CD14-positive monocyte (primary cell): Measurements from ENCODE around the gene FBH1. TPM values are rescaled to one million over a fixed set of nuclear protein-coding genes. Genes with fewer than 3 reads are reported as not detected.

Experiments
- DNase-seq, 3 donors: peaks; one replicate each; pipeline ENCODE4 v3.0.0-alpha.2; 2011 to 2022
- H2AFZ ChIP-seq: 2 replicates; pipeline ENCODE4 v1.6.0; 2012; ENCODE audit warnings: mild to moderate bottlenecking, low read depth, low read length, inconsistent platforms; ENCODE audit not compliant: insufficient read depth, poor library complexity, severe bottlenecking
- H3K27ac ChIP-seq, 2 donors: 1 replicate in 1 of 2; 2 replicates in 1 of 2; pipeline ENCODE4 v1.5.1; 2012 to 2013; ENCODE audit warnings: low read length in 2 of 2, control low read depth in 1 of 2, inconsistent platforms in 1 of 2, low read depth in 1 of 2, mild to moderate bottlenecking in 1 of 2
- H3K27me3 ChIP-seq, 2 donors: one replicate each; pipeline versions ENCODE4 v1.6.0 to v1.6.1; 2011 to 2013; ENCODE audit warnings: low read length in 2 of 2; ENCODE audit not compliant: control insufficient read depth in 2 of 2, insufficient read depth in 2 of 2
- H3K36me3 ChIP-seq, 2 donors: replicated peaks in 1 of 2; 1 replicate in 1 of 2; 2 replicates in 1 of 2; pipeline versions ENCODE4 v1.5.1 to v1.6.1; 2012 to 2013; ENCODE audit warnings: low read length in 2 of 2, control low read depth in 1 of 2, inconsistent platforms in 1 of 2, mild to moderate bottlenecking in 1 of 2; ENCODE audit not compliant: insufficient read depth in 2 of 2, control insufficient read depth in 1 of 2
- H3K4me1 ChIP-seq, 2 donors: 1 replicate in 1 of 2; 2 replicates in 1 of 2; pipeline versions ENCODE4 v1.5.1 to v1.6.1; 2012 to 2013; ENCODE audit warnings: low read length in 2 of 2, control low read depth in 1 of 2, inconsistent platforms in 1 of 2, mild to moderate bottlenecking in 1 of 2, moderate library complexity in 1 of 2; ENCODE audit not compliant: insufficient read depth in 2 of 2, control insufficient read depth in 1 of 2
- H3K4me2 ChIP-seq: replicated peaks from 2 replicates; pipeline ENCODE3; 2012; ENCODE audit warnings: low read length, moderate library complexity, mild to moderate bottlenecking; ENCODE audit not compliant: poor library complexity, severe bottlenecking; ENCODE audit errors: extremely low read depth
- H3K4me3 ChIP-seq, 3 experiments: fragments of 200-600 bp in 1 of 3; sonication (generic) in 1 of 3; replicated peaks in 1 of 3; 1 replicate in 2 of 3; 2 replicates in 1 of 3; pipeline ENCODE4 v1.5.1; 2011 to 2013; ENCODE audit warnings: low read length in 3 of 3, mild to moderate bottlenecking in 3 of 3, control low read depth in 2 of 3, low read depth in 2 of 3, inconsistent platforms in 1 of 3, moderate library complexity in 1 of 3
- H3K79me2 ChIP-seq: 2 replicates; pipeline ENCODE4 v1.6.0; 2012; ENCODE audit warnings: mild to moderate bottlenecking, control low read depth, inconsistent platforms, low read length, moderate library complexity; ENCODE audit not compliant: insufficient read depth
- H3K9ac ChIP-seq: 2 replicates; pipeline ENCODE4 v1.6.0; 2017; ENCODE audit warnings: low read length, mild to moderate bottlenecking; ENCODE audit not compliant: insufficient read depth, poor library complexity, severe bottlenecking
- H3K9me3 ChIP-seq, 2 donors: replicated peaks in 1 of 2; 1 replicate in 1 of 2; 2 replicates in 1 of 2; pipeline versions ENCODE4 v1.5.1 to v1.6.1; 2012 to 2013; ENCODE audit warnings: low read length in 2 of 2, control low read depth in 1 of 2; ENCODE audit not compliant: control insufficient read depth in 1 of 2, insufficient read depth in 1 of 2
- H4K20me1 ChIP-seq: 2 replicates; pipeline ENCODE4 v1.6.0; 2012; ENCODE audit warnings: mild to moderate bottlenecking, low read length, control low read depth, moderate library complexity; ENCODE audit not compliant: insufficient read depth
- H3K27ac Mint-ChIP-seq, 7 donors: one replicate each; pipeline ENCODE4 v1.8.0; 2020; ENCODE audit warnings: mild to moderate bottlenecking in 7 of 7, mixed read lengths in 7 of 7, moderate library complexity in 6 of 7, inconsistent platforms in 2 of 7
- H3K27me3 Mint-ChIP-seq, 3 donors: one replicate each; pipeline ENCODE4 v1.8.0; 2021 to 2022; ENCODE audit warnings: low read depth in 3 of 3, mild to moderate bottlenecking in 3 of 3, mixed read lengths in 3 of 3, moderate library complexity in 3 of 3, inconsistent platforms in 1 of 3
- H3K36me3 Mint-ChIP-seq, 2 donors: one replicate each; pipeline ENCODE4 v1.8.0; 2020; ENCODE audit warnings: mixed read lengths in 2 of 2, inconsistent platforms in 1 of 2, mild to moderate bottlenecking in 1 of 2
- H3K4me1 Mint-ChIP-seq: one replicate; pipeline ENCODE4 v1.8.0; 2020; ENCODE audit warnings: mild to moderate bottlenecking, mixed read lengths
- H3K4me3 Mint-ChIP-seq, 2 donors: one replicate each; pipeline ENCODE4 v1.8.0; 2020; ENCODE audit warnings: mild to moderate bottlenecking in 2 of 2, mixed read lengths in 2 of 2, moderate library complexity in 1 of 2
- H3K9me3 Mint-ChIP-seq, 7 donors: one replicate each; pipeline ENCODE4 v1.8.0; 2020 to 2022; ENCODE audit warnings: mixed read lengths in 7 of 7, mild to moderate bottlenecking in 6 of 7, moderate library complexity in 6 of 7, inconsistent platforms in 2 of 7
- WGBS: methylation state at CpG from one replicate; pipeline ENCODE4 v1.1.5; 2013; ENCODE audit warnings: missing lambda C conversion rate; ENCODE audit not compliant: insufficient coverage; 5-methylcytosine and 5-hydroxymethylcytosine counted together
- intact Hi-C, 2 donors: fragments of 100-400 bp; cut with micrococcal nuclease; formaldehyde crosslinking; loops; one replicate each; pipeline versions ENCODE4 v1.15.0 to v1.15.1; 2023
- polyA plus RNA-seq, 3 donors: library from polyadenylated mRNA; depleted of rRNA in 1 of 3; unstranded in 2 of 3; stranded (reverse) in 1 of 3; fragments of 300-500 nt in 2 of 3; fragments of >200 nt in 1 of 3; fragmentation: Illumina TruSeq in 2 of 3; gene quantifications; 1 replicate in 2 of 3; 2 replicates in 1 of 3; pipeline ENCODE4 v1.2.3, GENCODE V29; 2012 to 2021
- TF ChIP-seq, protein P1 (sequence below): fragments of 200-600 bp; IDR thresholded peaks from one replicate; pipeline ENCODE4 v1.8.0; 2022; ENCODE audit warnings: antibody characterized with exemption, mild to moderate bottlenecking

Gene FBH1
- polyA plus RNA-seq, 3 donors, result 33.9 to 73.3 (median 48.3) TPM

DNA sequence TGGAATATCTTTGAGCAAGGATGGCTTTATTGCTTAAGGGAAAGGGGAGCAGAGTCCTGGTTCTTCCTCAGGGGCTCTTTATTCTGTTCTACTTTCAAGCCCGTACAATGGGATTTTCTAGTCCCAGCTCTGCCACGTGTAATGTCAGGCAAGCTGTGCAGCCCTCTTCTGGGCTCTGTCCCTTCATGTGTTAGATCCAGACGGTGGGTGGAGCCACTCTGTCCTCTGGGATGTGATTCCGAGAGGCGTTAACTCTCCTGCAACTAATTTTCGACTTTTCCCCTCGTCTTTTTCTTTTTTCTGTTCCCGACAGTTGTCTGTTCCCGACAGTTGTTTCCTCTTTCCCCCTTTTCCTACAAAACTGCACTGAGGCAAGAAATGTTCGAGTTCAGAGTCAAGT, 34.8 kb downstream of the FBH1 start:
- DNase-seq, result no peak
- Mint-ChIP-seq H3K36me3 (peaks cover 90 to 100% of the 10 kb centered on the region in 2 donors), H3K27ac (peak overlapping the region in 2 of 7 donors; percentile 6 to 19), H3K9me3 (no peaks in the 10 kb centered on the region), H3K4me3 (no peak overlapping the region), H3K4me1 (no peaks in the 10 kb centered on the region), H3K27me3 (peaks cover 0 to 1% (median 0%) of the 10 kb centered on the region in 3 donors)
- Histone ChIP-seq H2AFZ (no peak overlapping the region), H4K20me1 (no peaks in the 10 kb centered on the region), H3K27ac (peak overlapping the region in 1 of 2 donors; percentile 26), H3K4me3 (no peak overlapping the region), H3K4me2 (no peak overlapping the region), H3K9ac (peak overlapping the region; percentile 8), H3K9me3 (no peaks in the 10 kb centered on the region), H3K79me2 (no peaks in the 10 kb centered on the region), H3K36me3 (peaks cover 91 to 98% of the 10 kb centered on the region in 2 donors), H3K27me3 (no peaks in the 10 kb centered on the region), H3K4me1 (no peaks in the 10 kb centered on the region)
- TF ChIP-seq, protein P1, sequence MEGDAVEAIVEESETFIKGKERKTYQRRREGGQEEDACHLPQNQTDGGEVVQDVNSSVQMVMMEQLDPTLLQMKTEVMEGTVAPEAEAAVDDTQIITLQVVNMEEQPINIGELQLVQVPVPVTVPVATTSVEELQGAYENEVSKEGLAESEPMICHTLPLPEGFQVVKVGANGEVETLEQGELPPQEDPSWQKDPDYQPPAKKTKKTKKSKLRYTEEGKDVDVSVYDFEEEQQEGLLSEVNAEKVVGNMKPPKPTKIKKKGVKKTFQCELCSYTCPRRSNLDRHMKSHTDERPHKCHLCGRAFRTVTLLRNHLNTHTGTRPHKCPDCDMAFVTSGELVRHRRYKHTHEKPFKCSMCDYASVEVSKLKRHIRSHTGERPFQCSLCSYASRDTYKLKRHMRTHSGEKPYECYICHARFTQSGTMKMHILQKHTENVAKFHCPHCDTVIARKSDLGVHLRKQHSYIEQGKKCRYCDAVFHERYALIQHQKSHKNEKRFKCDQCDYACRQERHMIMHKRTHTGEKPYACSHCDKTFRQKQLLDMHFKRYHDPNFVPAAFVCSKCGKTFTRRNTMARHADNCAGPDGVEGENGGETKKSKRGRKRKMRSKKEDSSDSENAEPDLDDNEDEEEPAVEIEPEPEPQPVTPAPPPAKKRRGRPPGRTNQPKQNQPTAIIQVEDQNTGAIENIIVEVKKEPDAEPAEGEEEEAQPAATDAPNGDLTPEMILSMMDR, result no peak
- 92% methylated on average over 6 of the region's 10 CpGs for WGBS
- intact Hi-C loops, result no loop called here

DNA sequence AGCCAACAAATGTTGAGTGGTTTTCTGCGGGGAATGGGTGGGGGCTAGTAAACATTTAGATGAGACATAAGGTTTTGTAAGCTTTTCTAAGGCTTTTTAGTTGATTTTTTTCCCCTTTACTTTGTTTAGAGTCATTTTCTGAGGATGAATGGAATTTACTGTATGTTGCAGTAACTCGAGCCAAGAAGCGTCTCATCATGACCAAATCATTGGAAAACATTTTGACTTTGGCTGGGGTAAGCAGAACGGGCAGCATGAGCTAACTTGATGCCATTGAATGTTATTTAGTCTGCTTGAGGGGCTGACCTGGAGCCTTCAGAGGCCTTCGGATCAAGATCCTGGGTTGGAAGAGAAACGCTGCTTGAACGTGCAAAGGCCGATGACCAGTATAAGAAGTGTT, 37.3 kb downstream of the FBH1 start:
- Histone ChIP-seq H3K9ac (no peak overlapping the region), H3K4me1 (peaks cover 0 to under 1% of the 10 kb centered on the region in 2 donors), H3K4me2 (no peak overlapping the region), H3K79me2 (no peaks in the 10 kb centered on the region), H2AFZ (no peak overlapping the region), H3K27me3 (no peaks in the 10 kb centered on the region), H3K27ac (no peak overlapping the region), H3K36me3 (peaks cover 81 to 95% of the 10 kb centered on the region in 2 donors), H4K20me1 (no peaks in the 10 kb centered on the region), H3K9me3 (no peaks in the 10 kb centered on the region), H3K4me3 (no peak overlapping the region)
- Mint-ChIP-seq H3K4me3 (no peak overlapping the region), H3K9me3 (no peaks in the 10 kb centered on the region), H3K27me3 (peaks cover 0 to 1% (median 0%) of the 10 kb centered on the region in 3 donors), H3K4me1 (peaks cover 3% of the 10 kb centered on the region), H3K36me3 (peaks cover 82 to 97% of the 10 kb centered on the region in 2 donors), H3K27ac (peak overlapping the region in 2 of 7 donors; percentile 67 to 78)
- DNase-seq, result no peak
- intact Hi-C loops, result no loop called here
- WGBS, result 100% methylated on average over 4 of the region's 8 CpGs
- TF ChIP-seq, protein P1, result no peak
